TTC549 (cell line): ENCODE data around the gene TMEM171.

ENCODE experiments used
- FAIRE-seq: peaks from 2 replicates; lab custom pipeline; 2012; peaks lifted over from hg19 to GRCh38; lab: Jason Lieb, UNC

The TMEM171 gene

DNA sequence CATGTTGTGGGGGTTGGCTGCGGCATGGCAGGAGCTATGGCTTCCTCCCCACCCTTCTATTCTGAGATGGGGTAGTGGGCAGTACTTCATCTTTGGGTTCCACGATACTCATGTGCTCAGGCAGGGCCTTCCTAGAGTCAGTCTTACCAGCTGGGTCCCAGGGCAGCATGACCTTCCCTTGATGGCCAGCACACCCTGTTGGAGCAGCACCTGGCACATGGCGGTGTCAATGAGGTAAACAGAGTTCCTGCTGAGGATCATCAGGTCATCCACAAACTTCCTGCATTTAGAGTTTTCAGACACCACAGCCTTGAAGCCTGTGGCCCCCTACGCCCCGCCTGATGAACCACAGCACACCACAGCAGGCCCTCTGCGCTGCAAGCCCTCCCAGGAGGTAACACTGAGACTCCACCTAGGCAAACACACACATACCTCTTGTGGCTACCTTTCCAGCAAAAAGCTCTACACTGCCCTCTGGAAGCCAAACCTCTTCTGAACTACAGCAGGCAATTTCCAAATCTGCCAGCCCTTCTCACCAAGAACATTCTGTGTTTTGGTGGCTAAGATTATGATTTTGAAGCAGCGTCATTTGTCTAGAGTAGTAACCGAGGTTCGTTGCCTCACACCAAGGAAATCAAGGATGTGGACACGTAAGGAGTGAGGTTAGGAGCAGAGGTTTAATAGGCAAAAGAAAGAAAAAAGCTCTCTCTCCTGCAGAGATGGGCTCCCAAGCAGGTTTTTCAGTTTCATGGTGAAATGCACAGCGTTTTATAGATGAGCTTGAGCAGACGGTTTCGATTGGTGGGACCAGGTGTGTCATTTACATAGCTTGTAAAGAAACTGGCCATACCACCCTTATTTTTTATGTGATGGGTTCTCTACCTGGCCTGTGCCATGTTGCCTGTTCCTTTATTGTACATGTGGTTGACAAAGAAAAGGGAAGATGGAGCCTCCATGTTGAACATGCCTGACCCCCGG, 32.3 kb downstream of the TMEM171 start:
- FAIRE-seq: no peak

DNA sequence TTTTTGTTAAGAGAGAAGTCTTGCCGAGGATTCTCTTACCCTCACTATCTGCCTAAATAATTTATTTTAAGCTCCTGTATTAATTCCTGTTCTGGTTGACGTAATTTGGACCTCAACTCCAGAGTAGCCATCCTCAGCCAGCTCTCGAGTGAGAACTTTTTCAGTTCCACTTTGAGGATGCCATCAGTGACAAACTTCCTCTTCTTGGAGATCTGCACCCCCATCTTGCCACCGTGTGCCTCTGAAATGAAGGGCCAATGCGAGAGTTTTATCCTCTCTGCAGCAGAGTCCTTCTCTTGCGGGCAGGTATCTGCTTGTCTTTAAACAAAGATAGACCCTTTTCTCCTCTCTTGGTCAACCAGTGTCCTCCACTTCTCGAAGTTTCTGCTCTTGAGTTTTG, 33.1 kb downstream of the TMEM171 start:
- no peak for FAIRE-seq

DNA sequence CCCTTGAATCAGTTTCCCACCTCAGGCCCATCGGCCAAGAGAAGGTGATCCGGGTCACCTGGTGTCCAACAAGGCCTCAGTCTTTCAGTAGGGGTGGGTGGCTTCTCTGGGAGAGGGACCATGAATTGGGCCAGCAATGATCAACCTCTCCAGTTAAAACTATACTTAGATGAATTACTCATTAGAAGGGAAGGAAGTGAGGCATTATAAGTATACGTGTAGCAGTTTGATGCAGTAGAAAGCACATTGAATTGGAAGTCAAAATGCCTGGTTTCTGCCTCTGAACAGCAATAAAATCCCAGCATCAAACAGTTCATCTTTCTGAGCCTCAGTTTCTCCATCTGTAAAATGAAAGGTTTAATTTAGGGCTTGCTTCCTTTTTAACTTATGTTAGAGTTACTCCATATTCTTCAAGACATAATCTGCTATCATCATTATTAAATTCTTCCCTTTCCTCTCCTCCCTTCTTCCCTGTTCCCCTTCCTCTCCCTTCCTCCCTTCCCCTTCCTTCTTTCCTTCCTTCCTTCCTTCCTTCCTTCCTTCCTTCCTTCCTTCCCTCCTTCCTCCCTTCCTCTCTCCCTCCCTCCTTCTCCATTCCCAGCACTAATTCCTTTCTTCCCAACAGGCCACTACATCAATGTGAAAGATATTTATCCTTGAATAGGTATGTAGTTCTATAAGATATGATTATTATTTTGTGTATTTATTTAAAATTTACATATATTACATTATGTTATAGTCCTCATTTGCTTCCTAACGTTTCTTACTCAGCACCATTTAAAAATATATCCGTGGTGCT, 34.0 kb downstream of the TMEM171 start:
- no peak for FAIRE-seq

DNA sequence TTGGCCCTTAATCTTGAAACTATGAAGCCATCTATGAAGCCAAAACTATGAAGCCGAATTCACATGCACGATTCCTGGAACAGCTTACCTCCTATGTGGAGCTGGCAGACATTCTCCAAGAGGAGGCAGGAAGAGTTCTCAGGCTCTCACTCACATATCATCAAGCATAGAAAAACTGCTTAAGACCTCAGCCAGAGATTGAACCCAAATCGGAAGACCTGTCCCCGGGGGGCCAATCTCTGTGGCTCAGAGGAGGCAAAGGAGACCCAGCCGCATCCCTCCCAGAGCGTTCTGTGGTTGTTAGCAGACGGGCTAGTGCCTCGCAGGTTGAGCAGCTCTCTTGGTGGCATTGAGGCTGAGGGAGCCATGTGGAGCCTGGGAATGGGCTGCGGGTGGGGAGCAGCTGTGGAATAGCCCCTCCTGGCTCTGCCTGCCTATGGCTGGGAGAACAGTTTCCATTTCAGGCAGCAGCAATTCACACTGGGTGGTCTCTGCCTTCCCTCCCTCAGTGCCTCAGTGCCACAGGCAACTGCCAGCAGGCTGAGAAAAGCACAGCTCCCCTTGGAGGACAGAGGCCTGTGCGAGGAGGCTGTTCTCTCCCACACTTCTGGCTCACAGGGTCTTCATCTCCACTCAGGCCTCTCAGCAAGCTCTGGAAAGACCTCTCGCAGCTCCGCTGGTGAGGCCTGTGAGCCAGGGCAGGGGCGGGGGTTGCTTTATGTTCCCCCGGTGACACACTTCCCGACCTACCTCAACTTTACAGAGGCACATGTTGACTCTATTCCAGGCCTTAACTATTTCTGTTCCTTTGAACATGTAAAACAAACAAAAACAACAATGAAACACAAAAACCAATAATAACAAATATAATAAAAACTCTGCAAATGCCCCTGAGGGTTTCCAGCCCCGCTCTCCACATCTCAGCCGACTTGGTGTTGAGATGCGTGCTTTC, 35.2 kb downstream of the TMEM171 start:
- FAIRE-seq: no peak

DNA sequence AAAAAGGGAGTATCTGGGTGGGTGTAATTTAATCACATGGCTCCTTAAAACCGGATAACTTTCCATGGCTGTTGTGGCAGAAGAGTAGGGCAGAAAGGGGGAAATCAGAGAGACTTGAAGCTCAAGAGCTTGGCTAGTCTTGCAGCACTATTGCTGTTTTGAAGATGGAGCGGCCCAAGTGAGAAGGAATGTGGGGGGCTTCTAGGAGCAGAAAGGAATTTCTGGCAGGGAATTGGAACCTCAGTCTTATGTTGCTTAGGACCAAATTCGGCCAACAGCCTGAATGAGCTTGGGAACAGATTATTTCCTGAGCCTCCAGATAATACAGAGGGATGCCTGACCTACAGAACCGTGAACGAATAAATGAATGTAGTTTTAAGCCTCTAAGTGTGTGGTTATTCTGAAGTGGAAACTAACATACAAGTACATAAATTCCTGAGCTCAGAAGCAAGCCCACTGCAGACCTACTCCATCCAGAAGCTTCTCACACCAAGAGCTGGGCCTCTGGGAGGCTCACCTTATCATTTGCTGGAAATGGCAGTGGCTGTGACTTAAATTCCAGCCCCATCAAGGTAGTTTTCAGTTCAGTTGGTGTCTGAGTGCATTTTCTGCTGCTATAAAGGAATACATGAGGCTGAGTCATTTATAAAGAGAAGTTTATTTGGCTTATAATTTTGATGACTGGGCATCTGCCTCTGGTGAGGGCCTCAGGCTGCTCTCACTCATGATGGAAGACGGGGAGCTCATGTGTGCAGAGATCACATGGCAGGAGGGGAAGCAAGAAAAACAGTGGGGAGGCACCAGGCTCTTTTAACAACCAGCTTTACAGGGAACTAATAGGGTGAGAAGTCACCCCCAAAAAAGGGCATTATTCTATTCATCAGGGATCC, 37.3 kb downstream of the TMEM171 start:
- FAIRE-seq: no peak

DNA sequence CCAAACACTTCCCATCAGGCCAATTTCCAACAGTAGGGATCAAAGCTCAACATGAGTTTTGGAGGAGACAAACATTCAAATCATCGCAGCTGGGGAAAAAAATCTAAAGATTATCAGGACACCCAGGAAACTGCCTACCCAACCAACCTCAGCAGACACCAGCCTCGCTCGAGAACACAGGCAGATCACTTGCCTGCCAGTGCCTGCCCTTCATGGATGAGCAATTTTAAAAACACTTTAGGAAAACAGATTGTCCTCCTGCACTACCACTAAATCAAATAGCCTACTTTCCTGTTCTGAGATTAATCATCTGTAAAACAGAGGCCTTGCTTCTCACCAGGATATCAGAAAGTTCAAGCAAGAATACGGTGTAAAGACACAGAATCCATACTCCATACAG, 37.9 kb downstream of the TMEM171 start:
- no peak for FAIRE-seq

DNA sequence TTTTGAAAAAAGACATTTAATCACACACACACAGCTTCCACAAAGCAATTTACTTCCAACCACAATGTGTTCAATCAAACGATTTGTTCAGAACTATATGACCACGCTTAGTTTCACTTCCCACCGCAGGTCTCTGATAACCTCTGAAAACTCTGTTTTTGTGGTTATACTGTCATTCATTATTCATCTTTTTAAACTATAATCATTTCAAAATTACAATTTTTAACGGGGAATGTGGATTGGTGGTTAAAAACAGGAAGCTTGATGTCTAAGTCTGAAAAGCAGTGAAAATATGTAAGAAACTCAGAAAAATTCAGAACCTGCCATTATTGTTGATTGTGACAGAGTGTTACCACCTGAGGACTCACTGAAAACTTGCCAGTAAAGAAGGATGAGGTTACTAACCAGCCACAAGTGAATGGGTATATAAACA, 39.9 kb downstream of the TMEM171 start:
- FAIRE-seq: no peak

DNA sequence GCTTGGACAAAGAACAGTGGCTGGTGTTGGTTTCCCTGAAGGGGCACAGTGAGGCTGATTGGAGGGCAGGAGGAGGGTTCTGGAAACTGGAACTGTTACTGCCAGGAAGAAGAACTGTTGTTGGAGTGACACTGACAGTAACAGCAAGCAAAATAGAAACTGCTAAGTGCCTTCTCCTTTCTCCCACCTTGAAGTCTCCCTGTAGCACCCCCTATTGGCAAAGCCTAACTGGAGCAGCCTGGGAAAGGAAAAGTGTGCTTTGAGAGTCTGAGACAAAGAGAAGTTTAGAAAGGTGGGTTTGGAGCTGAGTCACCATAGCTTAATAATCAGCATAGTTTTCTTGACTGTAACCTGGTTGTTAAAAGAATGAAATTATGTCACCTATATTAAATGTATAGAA, 50.1 kb downstream of the TMEM171 start:
- no peak for FAIRE-seq

DNA sequence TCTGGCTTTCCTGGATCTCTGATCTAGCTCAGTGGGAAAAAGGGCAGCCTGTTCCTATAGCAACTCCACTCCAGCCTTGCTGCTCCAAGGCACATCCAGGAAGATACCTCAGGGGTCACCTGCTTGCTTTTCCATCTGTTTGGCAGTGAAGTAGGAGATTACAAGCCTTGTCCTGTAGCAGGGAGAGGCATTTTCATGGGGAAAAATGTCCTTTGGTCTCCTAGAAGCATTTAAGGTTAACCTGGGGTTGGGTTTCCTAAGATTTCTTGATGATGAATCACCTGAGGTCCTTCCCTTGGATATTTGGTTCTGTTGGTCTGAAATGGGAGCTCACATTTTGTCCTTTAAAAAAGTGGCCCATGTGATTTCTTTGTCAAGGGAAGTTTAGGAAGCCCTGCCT, 51.1 kb downstream of the TMEM171 start:
- FAIRE-seq: no peak

DNA sequence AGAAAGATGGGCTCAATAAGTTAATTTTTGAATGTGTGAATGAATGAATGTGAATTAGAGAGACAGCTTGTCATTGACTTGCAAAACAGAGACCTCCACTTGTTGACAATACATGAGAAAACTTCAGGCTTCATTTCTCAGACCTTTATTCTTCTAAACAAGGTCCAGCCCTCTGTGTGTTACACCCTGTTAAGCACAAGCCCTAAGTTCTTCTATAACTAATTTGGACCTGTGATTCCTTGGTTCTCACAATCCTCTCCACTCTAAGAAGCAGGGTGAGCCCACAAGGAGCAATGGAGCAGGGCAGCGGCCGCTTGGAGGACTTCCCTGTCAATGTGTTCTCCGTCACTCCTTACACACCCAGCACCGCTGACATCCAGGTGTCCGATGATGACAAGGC, 52.6 kb downstream of the TMEM171 start, which contains the start of gene TMEM174:
Gene TMEM174 (plus strand): TSS at position 243 of the 400 bp plus-strand sequence. CDS start 51 bp downstream, at position 294.
- FAIRE-seq: no peak

DNA sequence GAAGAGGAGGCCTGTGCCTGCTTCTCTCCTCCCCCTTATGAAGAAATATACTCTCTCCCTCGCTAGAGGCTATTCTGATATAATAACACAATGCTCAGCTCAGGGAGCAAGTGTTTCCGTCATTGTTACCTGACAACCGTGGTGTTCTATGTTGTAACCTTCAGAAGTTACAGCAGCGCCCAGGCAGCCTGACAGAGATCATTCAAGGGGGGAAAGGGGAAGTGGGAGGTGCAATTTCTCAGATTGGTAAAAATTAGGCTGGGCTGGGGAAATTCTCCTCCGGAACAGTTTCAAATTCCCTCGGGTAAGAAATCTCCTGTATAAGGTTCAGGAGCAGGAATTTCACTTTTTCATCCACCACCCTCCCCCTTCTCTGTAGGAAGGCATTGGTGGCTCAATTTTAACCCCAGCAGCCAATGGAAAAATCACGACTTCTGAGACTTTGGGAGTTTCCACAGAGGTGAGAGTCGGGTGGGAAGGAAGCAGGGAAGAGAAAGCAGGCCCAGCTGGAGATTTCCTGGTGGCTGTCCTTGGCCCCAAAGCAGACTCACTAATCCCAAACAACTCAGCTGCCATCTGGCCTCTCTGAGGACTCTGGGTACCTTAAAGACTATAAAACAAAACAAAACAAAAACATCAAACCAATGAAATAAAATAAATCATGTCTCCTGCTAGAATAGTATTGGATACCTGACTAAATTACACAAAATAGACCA, 53.9 kb downstream of the TMEM171 start:
- FAIRE-seq: no peak

DNA sequence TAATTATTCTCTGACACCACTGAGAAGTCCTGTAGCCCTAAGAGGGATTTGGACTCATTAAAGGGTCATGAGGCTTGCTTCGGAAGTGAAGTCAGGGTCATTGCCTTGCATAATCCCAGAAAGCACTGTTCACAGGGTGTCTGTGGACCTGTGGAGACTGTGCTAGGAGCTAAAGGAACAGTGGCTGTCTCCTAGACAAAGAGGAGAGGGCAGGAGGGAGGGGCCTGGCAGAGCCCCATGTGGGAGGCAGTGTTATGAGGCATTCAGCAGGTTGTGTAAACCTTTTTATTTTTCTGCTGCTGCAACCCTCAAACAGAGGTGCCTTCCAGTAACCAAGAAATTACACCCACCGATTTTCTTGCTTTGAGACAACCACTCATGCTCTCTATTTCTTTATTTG, 55.9 kb downstream of the TMEM171 start:
- no peak for FAIRE-seq

DNA sequence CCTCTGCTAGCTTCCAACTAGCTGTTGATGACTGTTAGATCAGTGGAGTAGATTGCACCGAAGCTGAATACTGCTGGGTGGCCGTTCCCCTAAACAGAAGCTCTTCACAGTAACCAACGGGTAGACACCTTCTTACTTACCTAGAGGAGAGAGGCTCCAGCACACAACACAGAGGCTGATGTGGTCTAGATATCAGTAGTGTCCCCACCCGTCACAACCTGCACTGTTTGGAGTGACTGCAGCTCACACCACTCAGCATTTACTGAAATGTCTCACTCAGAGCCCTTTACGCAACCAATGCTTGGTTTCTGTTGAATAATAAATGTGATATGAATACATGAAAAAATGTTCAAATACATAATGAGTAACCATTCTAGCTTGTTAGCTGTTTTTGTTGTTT, 57.9 kb downstream of the TMEM171 start:
- FAIRE-seq: no peak

DNA sequence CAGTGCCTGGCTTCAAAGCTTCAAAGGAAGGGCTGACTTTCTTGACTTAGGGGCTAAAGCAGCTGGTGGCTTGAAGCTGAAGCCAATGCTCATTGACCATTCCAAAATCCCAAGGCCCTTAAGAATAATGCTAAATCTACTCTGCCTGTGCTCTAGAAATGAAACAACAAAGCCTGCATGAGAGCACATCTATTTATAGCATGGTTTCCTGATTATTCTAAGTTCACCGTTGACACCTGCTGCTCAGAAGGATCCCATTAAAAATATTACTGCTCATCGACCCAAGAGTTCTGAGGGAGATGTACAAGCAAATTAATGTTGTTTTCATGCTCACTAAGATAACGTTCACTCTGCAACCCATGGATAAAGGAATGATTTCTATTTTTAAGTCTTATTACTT, 59.4 kb downstream of the TMEM171 start:
- no peak for FAIRE-seq

DNA sequence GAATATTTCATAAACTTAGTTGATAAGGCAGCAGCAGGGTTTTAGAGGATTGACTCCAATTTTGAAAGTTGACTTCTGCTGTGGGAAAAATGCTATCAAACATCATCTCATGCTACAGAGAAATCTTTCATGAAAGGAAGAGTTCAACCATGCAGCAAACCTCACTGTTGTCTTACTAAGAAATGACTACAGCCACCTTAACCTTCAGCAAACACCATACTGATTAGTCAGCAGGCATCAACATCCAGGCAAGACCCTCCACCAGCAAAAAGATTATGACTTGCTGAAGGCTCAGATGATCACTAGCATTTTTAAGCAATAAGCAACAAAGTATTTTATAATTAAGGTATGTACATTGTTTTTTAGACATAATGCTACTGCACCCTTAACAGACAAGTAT, 60.2 kb downstream of the TMEM171 start:
- no peak for FAIRE-seq
